Endothelial cell of umbilical vein (primary cell): Measurements from ENCODE around the gene KANK4. TPM values are rescaled to one million over a fixed set of nuclear protein-coding genes. Genes with fewer than 3 reads are reported as not detected.

Experiments used
- BruUV-seq: library from RNA; stranded (reverse); fragments of 400-500 nt; replicated peaks from 2 replicates; lab custom pipeline; 2021; lab: Mats Ljungman, UMichigan
- CTCF ChIA-PET: fragments of 300-600, 350-600 bp; sonication (Branson Sonifier 250); formaldehyde crosslinking; loops from one replicate; lab custom pipeline; 2021; ENCODE audit warnings: antibody characterized with exemption, inconsistent platforms; lab: Charles Lee
- POLR2A ChIA-PET: fragments of 300-600, 350-600 bp; sonication (Branson Sonifier 250); formaldehyde crosslinking; loops from one replicate; lab custom pipeline; 2021; ENCODE audit warnings: antibody characterized with exemption, inconsistent platforms; lab: Charles Lee
- DNase-seq: peaks from one replicate; pipeline ENCODE4 v3.0.0-alpha.2; 2011; ENCODE audit warnings: low read depth, low spot score
- FAIRE-seq: peaks from 2 replicates; lab custom pipeline; 2011; peaks lifted over from hg19 to GRCh38; lab: Jason Lieb, UNC
- H2AFZ ChIP-seq: 2 replicates; pipeline ENCODE4 v1.6.0; 2012; ENCODE audit warnings: low read depth, low read length, control low read depth, inconsistent platforms
- H3K27ac ChIP-seq: 2 replicates; pipeline ENCODE4 v1.5.1; 2011; ENCODE audit warnings: low read depth, mild to moderate bottlenecking, control low read depth, low read length, moderate library complexity; ENCODE audit not compliant: insufficient read depth
- H3K27me3 ChIP-seq, 2 experiments: 2 replicates each; pipeline versions ENCODE4 v1.6.0 to v1.6.1; 2011; ENCODE audit warnings: low read length in 2 of 2, mixed read lengths in 1 of 2; ENCODE audit not compliant: control insufficient read depth in 2 of 2, insufficient read depth in 2 of 2
- H3K36me3 ChIP-seq, 2 experiments: 2 replicates in 1 of 2; 3 replicates in 1 of 2; pipeline ENCODE4 v1.5.1; 2011; ENCODE audit warnings: low read length in 2 of 2, mild to moderate bottlenecking in 1 of 2, moderate library complexity in 1 of 2; ENCODE audit not compliant: control insufficient read depth in 2 of 2, insufficient read depth in 2 of 2; ENCODE audit errors: extremely low read depth in 1 of 2
- H3K4me1 ChIP-seq: 3 replicates; pipeline ENCODE4 v1.5.1; 2011; ENCODE audit warnings: mild to moderate bottlenecking, low read length; ENCODE audit not compliant: control insufficient read depth, insufficient read depth; ENCODE audit errors: extremely low read depth
- H3K4me2 ChIP-seq: 2 replicates; pipeline ENCODE4 v1.6.1; 2011; ENCODE audit warnings: low read length, control low read depth, mixed read lengths; ENCODE audit not compliant: insufficient read depth
- H3K4me3 ChIP-seq, 3 experiments: fragments of 200-600 bp in 1 of 3; sonication (generic), shearing (Covaris generic) in 1 of 3; replicated peaks in 1 of 3; 2 replicates each; pipeline ENCODE4 v1.5.1; 2011 to 2016; ENCODE audit warnings: control low read depth in 3 of 3, low read length in 3 of 3, mild to moderate bottlenecking in 2 of 3, inconsistent platforms in 1 of 3, low read depth in 1 of 3, moderate library complexity in 1 of 3; ENCODE audit not compliant: insufficient read depth in 1 of 3
- H3K79me2 ChIP-seq: 2 replicates; pipeline ENCODE4 v1.6.0; 2012; ENCODE audit warnings: low read length, inconsistent platforms; ENCODE audit not compliant: control insufficient read depth, insufficient read depth
- H3K9ac ChIP-seq: replicated peaks from 2 replicates; pipeline ENCODE3; 2011; ENCODE audit warnings: low read length, control low read depth; ENCODE audit not compliant: insufficient read depth; ENCODE audit errors: extremely low read depth
- H3K9me1 ChIP-seq: replicated peaks from 3 replicates; pipeline ENCODE4 v1.6.0; 2011; ENCODE audit warnings: mild to moderate bottlenecking, low read length; ENCODE audit not compliant: control insufficient read depth, insufficient read depth; ENCODE audit errors: extremely low read depth
- H3K9me3 ChIP-seq: replicated peaks from 2 replicates; pipeline ENCODE4 v1.5.1; 2012; ENCODE audit warnings: low read length, inconsistent platforms; ENCODE audit not compliant: control insufficient read depth, insufficient read depth
- H4K20me1 ChIP-seq: replicated peaks from 2 replicates; pipeline ENCODE3; 2011; ENCODE audit warnings: mild to moderate bottlenecking, low read length; ENCODE audit not compliant: control insufficient read depth, insufficient read depth; ENCODE audit errors: extremely low read depth
- CTCF ChIP-seq, 2 donors: IDR thresholded peaks; 1 replicate in 1 of 2; 2 replicates in 1 of 2; pipeline ENCODE4 v1.5.1; 2011; ENCODE audit warnings: low read length in 2 of 2, mild to moderate bottlenecking in 2 of 2, moderate library complexity in 2 of 2, control low read depth in 1 of 2, inconsistent platforms in 1 of 2, low read depth in 1 of 2; ENCODE audit not compliant: insufficient read depth in 1 of 2; ENCODE audit errors: extremely low read depth in 1 of 2
- EZH2 ChIP-seq: IDR thresholded peaks from 2 replicates; pipeline ENCODE4 v1.6.1; 2012; ENCODE audit warnings: borderline replicate concordance, low read depth, mild to moderate bottlenecking, moderate library complexity, low read length, inconsistent platforms; ENCODE audit not compliant: severe bottlenecking
- FOS ChIP-seq: IDR thresholded peaks from 2 replicates; pipeline ENCODE4 v1.6.1; 2011; ENCODE audit warnings: mild to moderate bottlenecking, low read length, moderate library complexity, borderline replicate concordance; ENCODE audit not compliant: insufficient read depth
- GATA2 ChIP-seq: IDR thresholded peaks from 2 replicates; pipeline ENCODE4 v1.7.0; 2011; ENCODE audit warnings: low read depth, mild to moderate bottlenecking, moderate library complexity, mixed read lengths, low read length; ENCODE audit not compliant: insufficient read length, insufficient read depth
- JUN ChIP-seq: IDR thresholded peaks from 2 replicates; pipeline ENCODE4 v1.6.1; 2011; ENCODE audit warnings: borderline replicate concordance, low read depth; ENCODE audit not compliant: insufficient read length, insufficient read depth
- MAX ChIP-seq: IDR thresholded peaks from 2 replicates; pipeline ENCODE4 v1.6.1; 2011; ENCODE audit not compliant: insufficient read depth, insufficient read length
- MYC ChIP-seq: IDR thresholded peaks from one replicate; pipeline ENCODE4 v1.6.1; 2011; ENCODE audit warnings: mild to moderate bottlenecking, low read depth, low read length
- POLR2A ChIP-seq: IDR thresholded peaks from 2 replicates; pipeline ENCODE4 v1.6.1; 2012; ENCODE audit warnings: low read depth, mild to moderate bottlenecking, control low read depth, low read length
- POLR2AphosphoS5 ChIP-seq: IDR thresholded peaks from 2 replicates; pipeline ENCODE4 v1.6.1; 2012; ENCODE audit warnings: low read depth, mild to moderate bottlenecking, control low read depth, low read length, moderate library complexity; ENCODE audit not compliant: insufficient read depth
- dilution Hi-C: fragments of 300-500 bp; cut with MboI; formaldehyde crosslinking; loops from one replicate; pipeline ENCODE4 v1.15.0; 2019; ENCODE audit warnings: low sequenced_read_pairs; ENCODE audit not compliant: extremely low pct_ligation_motif_present
- intact Hi-C: fragments of 100-400 bp; cut with micrococcal nuclease; formaldehyde crosslinking; loops from one replicate; pipeline ENCODE4 v1.10.0; 2022
- polyA plus RNA-seq, 4 experiments: library from polyadenylated mRNA; depleted of rRNA in 3 of 4; stranded (reverse) in 3 of 4; unstranded in 1 of 4; fragments of >200 nt; gene quantifications; 2 replicates each; pipeline versions ENCODE4 v1.2.1 to v1.2.3, GENCODE V29; 2011 to 2012; ENCODE audit warnings: missing spikeins in 1 of 4
- total RNA-seq: library from RNA; stranded (reverse); gene quantifications from 2 replicates; pipeline ENCODE4 v1.2.3, GENCODE V29; 2021

Gene KANK4
- total and polyA plus RNA-seq, 2 donors (not counting 3 experiments of a cell fraction or from before 2014, with no cell fraction given), result not detected

- DNase-seq (no peak), FAIRE-seq (no peak)
- dilution Hi-C loops, result no loop called here
- intact Hi-C loops, result no loop called here
- CTCF ChIA-PET, result no interaction called here
- no peaks in the 10 kb centered on the region for H3K27me3 ChIP-seq
- no peaks in the 10 kb centered on the region for H3K9me1 ChIP-seq
- H3K27ac ChIP-seq, result no peak overlapping the region
- TF ChIP-seq GATA2 (no peak), EZH2 (no peak)
- no peaks in the 10 kb centered on the region for H3K4me1 ChIP-seq
- POLR2A ChIA-PET, result no interaction called here
- H4K20me1 ChIP-seq, result no peaks in the 10 kb centered on the region
- H3K4me3 ChIP-seq, result no peak overlapping the region
- BruUV-seq, result no TSS peak
- H3K79me2 ChIP-seq, result no peaks in the 10 kb centered on the region
- no peaks in the 10 kb centered on the region for H3K36me3 ChIP-seq
- H3K9me3 ChIP-seq, result no peaks in the 10 kb centered on the region
- H3K9ac ChIP-seq, result no peak overlapping the region
- H3K4me2 ChIP-seq, result no peak overlapping the region
- H2AFZ ChIP-seq, result no peak overlapping the region
Observed at GRCh38 chr1:62269439-62269838, 49.8 kb downstream of the KANK4 start.

GRCh38 chr1:62268315-62268714, 50.9 kb downstream of the KANK4 start:
- no peak overlapping the region for H3K27ac ChIP-seq
- no peaks in the 10 kb centered on the region for H3K36me3 ChIP-seq
- H3K9ac ChIP-seq, result no peak overlapping the region
- DNase-seq (no peak), FAIRE-seq (no peak)
- H3K9me3 ChIP-seq, result no peaks in the 10 kb centered on the region
- no peaks in the 10 kb centered on the region for H3K27me3 ChIP-seq
- no peaks in the 10 kb centered on the region for H4K20me1 ChIP-seq
- no peak overlapping the region for H3K4me2 ChIP-seq
- no peaks in the 10 kb centered on the region for H3K79me2 ChIP-seq
- TF ChIP-seq POLR2A (no peak), CTCF (IDR thresholded peaks at IDR 0.05; ENCODE audit: extremely low read depth in 1 of 2, insufficient read depth in 1 of 2, low read depth in 1 of 2, low read length in 2 of 2) (no peak), MAX (no peak), MYC (no peak), EZH2 (no peak), GATA2 (no peak), FOS (no peak), JUN (no peak), POLR2AphosphoS5 (no peak)
- H3K4me3 ChIP-seq, result no peak overlapping the region
- POLR2A ChIA-PET, result no interaction called here
- H2AFZ ChIP-seq, result no peak overlapping the region
- CTCF ChIA-PET, result no interaction called here
- dilution Hi-C loops, result no loop called here
- no TSS peak for BruUV-seq
- intact Hi-C loops, result no loop called here
- H3K9me1 ChIP-seq, result no peaks in the 10 kb centered on the region
- H3K4me1 ChIP-seq, result no peaks in the 10 kb centered on the region
